Measurements from ENCODE around the gene MPIG6B.

The MPIG6B gene

GRCh38 chr6:31713991-31714684 lies 9.0 kb upstream of the MPIG6B start:
- Histone ChIP-seq H3K4me3 (ENCODE audit: low read depth in 1 of 2, low read length in 2 of 2) (no peak overlapping the region), H3K4me1 (ENCODE audit: control insufficient read depth in 1 of 2, insufficient read depth in 2 of 2, low read length in 2 of 2) (no peaks in the 10 kb centered on the region), H3K27me3 (ENCODE audit: low read depth, low read length) (no peaks in the 10 kb centered on the region), H3K9me3 (ENCODE audit: control insufficient read depth in 1 of 2, low read length in 2 of 2) (no peaks in the 10 kb centered on the region), H3K36me3 (ENCODE audit: control insufficient read depth in 1 of 2, insufficient read depth in 2 of 2, low read length in 2 of 2) (no peaks in the 10 kb centered on the region), H3K27ac (ENCODE audit: low read length) (no peak overlapping the region)

GRCh38 chr6:31715022-31715958 lies 7.9 kb upstream of the MPIG6B start, which contains the start of gene LY6G6D:
LY6G6D (plus strand) TSS chr6:31715348; CDS start chr6:31715356, 8 bp downstream.
- H3K27ac ChIP-seq (ENCODE audit: low read length) = no peak within 1 kb of the TSS
- H3K36me3 ChIP-seq (ENCODE audit: control insufficient read depth in 1 of 2, insufficient read depth in 2 of 2, low read length in 2 of 2) = no peaks in the 10 kb centered on the region
- H3K9me3 ChIP-seq (ENCODE audit: control insufficient read depth in 1 of 2, low read length in 2 of 2) = no peaks in the 10 kb centered on the region
- no peaks in the 10 kb centered on the region for H3K27me3 ChIP-seq (ENCODE audit: low read depth, low read length)
- H3K4me3 ChIP-seq (ENCODE audit: low read depth in 1 of 2, low read length in 2 of 2) = no peak within 1 kb of the TSS
- no peaks in the 10 kb centered on the region for H3K4me1 ChIP-seq (ENCODE audit: control insufficient read depth in 1 of 2, insufficient read depth in 2 of 2, low read length in 2 of 2)

- no peak overlapping the region for H3K4me3 ChIP-seq (ENCODE audit: low read depth in 1 of 2, low read length in 2 of 2)
- no peaks in the 10 kb centered on the region for H3K27me3 ChIP-seq (ENCODE audit: low read depth, low read length)
- H3K27ac ChIP-seq (ENCODE audit: low read length) = no peak overlapping the region
- no peaks in the 10 kb centered on the region for H3K9me3 ChIP-seq (ENCODE audit: control insufficient read depth in 1 of 2, low read length in 2 of 2)
- H3K36me3 ChIP-seq (ENCODE audit: control insufficient read depth in 1 of 2, insufficient read depth in 2 of 2, low read length in 2 of 2) = no peaks in the 10 kb centered on the region
- H3K4me1 ChIP-seq (ENCODE audit: control insufficient read depth in 1 of 2, insufficient read depth in 2 of 2, low read length in 2 of 2) = no peaks in the 10 kb centered on the region
Observed at GRCh38 chr6:31717499-31718222, 5.5 kb upstream of the MPIG6B start.

GRCh38 chr6:31718265-31718664 lies 4.9 kb upstream of the MPIG6B start:
- Histone ChIP-seq H3K27me3 (ENCODE audit: low read depth, low read length) (no peaks in the 10 kb centered on the region), H3K4me1 (ENCODE audit: control insufficient read depth in 1 of 2, insufficient read depth in 2 of 2, low read length in 2 of 2) (no peaks in the 10 kb centered on the region), H3K36me3 (ENCODE audit: control insufficient read depth in 1 of 2, insufficient read depth in 2 of 2, low read length in 2 of 2) (no peaks in the 10 kb centered on the region), H3K4me3 (ENCODE audit: low read depth in 1 of 2, low read length in 2 of 2) (no peak overlapping the region), H3K27ac (ENCODE audit: low read length) (no peak overlapping the region), H3K9me3 (ENCODE audit: control insufficient read depth in 1 of 2, low read length in 2 of 2) (no peaks in the 10 kb centered on the region)

GRCh38 chr6:31719001-31719400 lies 4.2 kb upstream of the MPIG6B start:
- Histone ChIP-seq H3K4me1 (ENCODE audit: control insufficient read depth in 1 of 2, insufficient read depth in 2 of 2, low read length in 2 of 2) (no peaks in the 10 kb centered on the region), H3K27ac (ENCODE audit: low read length) (no peak overlapping the region), H3K36me3 (ENCODE audit: control insufficient read depth in 1 of 2, insufficient read depth in 2 of 2, low read length in 2 of 2) (no peaks in the 10 kb centered on the region), H3K4me3 (ENCODE audit: low read depth in 1 of 2, low read length in 2 of 2) (no peak overlapping the region), H3K9me3 (ENCODE audit: control insufficient read depth in 1 of 2, low read length in 2 of 2) (no peaks in the 10 kb centered on the region), H3K27me3 (ENCODE audit: low read depth, low read length) (no peaks in the 10 kb centered on the region)

GRCh38 chr6:31720196-31720770 lies 2.9 kb upstream of the MPIG6B start:
- no peak overlapping the region for H3K27ac ChIP-seq (ENCODE audit: low read length)
- no peaks in the 10 kb centered on the region for H3K4me1 ChIP-seq (ENCODE audit: control insufficient read depth in 1 of 2, insufficient read depth in 2 of 2, low read length in 2 of 2)
- H3K9me3 ChIP-seq (ENCODE audit: control insufficient read depth in 1 of 2, low read length in 2 of 2) = no peaks in the 10 kb centered on the region
- no peaks in the 10 kb centered on the region for H3K27me3 ChIP-seq (ENCODE audit: low read depth, low read length)
- no peak overlapping the region for H3K4me3 ChIP-seq (ENCODE audit: low read depth in 1 of 2, low read length in 2 of 2)
- H3K36me3 ChIP-seq (ENCODE audit: control insufficient read depth in 1 of 2, insufficient read depth in 2 of 2, low read length in 2 of 2) = no peaks in the 10 kb centered on the region

- Histone ChIP-seq H3K4me3 (ENCODE audit: low read depth in 1 of 2, low read length in 2 of 2) (no peak within 1 kb of the TSS), H3K9me3 (ENCODE audit: control insufficient read depth in 1 of 2, low read length in 2 of 2) (no peaks in the 10 kb centered on the region), H3K27me3 (ENCODE audit: low read depth, low read length) (no peaks in the 10 kb centered on the region), H3K36me3 (ENCODE audit: control insufficient read depth in 1 of 2, insufficient read depth in 2 of 2, low read length in 2 of 2) (peaks cover 0 to 7% of the 10 kb centered on the region in 2 donors), H3K27ac (ENCODE audit: low read length) (no peak within 1 kb of the TSS), H3K4me1 (ENCODE audit: control insufficient read depth in 1 of 2, insufficient read depth in 2 of 2, low read length in 2 of 2) (no peaks in the 10 kb centered on the region)
Observed at GRCh38 chr6:31721351-31722020, 1.7 kb upstream of the MPIG6B start, which contains the start of gene LY6G6C. LY6G6C (minus strand) TSS chr6:31721746; CDS start chr6:31721679, 67 bp downstream.

GRCh38 chr6:31722173-31722572 lies 1.0 kb upstream of the MPIG6B start:
- H3K4me3 ChIP-seq (ENCODE audit: low read depth in 1 of 2, low read length in 2 of 2) = no peak overlapping the region
- no peaks in the 10 kb centered on the region for H3K27me3 ChIP-seq (ENCODE audit: low read depth, low read length)
- peaks cover 0 to 14% of the 10 kb centered on the region in 2 donors for H3K36me3 ChIP-seq (ENCODE audit: control insufficient read depth in 1 of 2, insufficient read depth in 2 of 2, low read length in 2 of 2)
- H3K27ac ChIP-seq (ENCODE audit: low read length) = no peak overlapping the region
- no peaks in the 10 kb centered on the region for H3K9me3 ChIP-seq (ENCODE audit: control insufficient read depth in 1 of 2, low read length in 2 of 2)
- H3K4me1 ChIP-seq (ENCODE audit: control insufficient read depth in 1 of 2, insufficient read depth in 2 of 2, low read length in 2 of 2) = no peaks in the 10 kb centered on the region

GRCh38 chr6:31723980-31724691 lies 963 bp downstream of the MPIG6B start:
- H3K4me3 ChIP-seq (ENCODE audit: low read depth in 1 of 2, low read length in 2 of 2) = no peak overlapping the region
- no peaks in the 10 kb centered on the region for H3K9me3 ChIP-seq (ENCODE audit: control insufficient read depth in 1 of 2, low read length in 2 of 2)
- peaks cover 0 to 18% of the 10 kb centered on the region in 2 donors for H3K36me3 ChIP-seq (ENCODE audit: control insufficient read depth in 1 of 2, insufficient read depth in 2 of 2, low read length in 2 of 2)
- H3K4me1 ChIP-seq (ENCODE audit: control insufficient read depth in 1 of 2, insufficient read depth in 2 of 2, low read length in 2 of 2) = peaks cover 0 to 14% of the 10 kb centered on the region in 2 donors
- H3K27me3 ChIP-seq (ENCODE audit: low read depth, low read length) = no peaks in the 10 kb centered on the region
- no peak overlapping the region for H3K27ac ChIP-seq (ENCODE audit: low read length)

Measured in muscle layer of duodenum (tissue), 2 donors.